ENCODE data around the gene DGKG.

- TF ChIP-seq CTCF (IDR thresholded peaks at IDR 0.05), result no peak
- no peak for TF ChIP-seq GATA2 (CRISPR knock-in tag; IDR thresholded peaks at IDR 0.05)
- no peak for TF ChIP-seq SMC3 (IDR thresholded peaks at IDR 0.05; ENCODE audit: low read depth, low read length)
- TF ChIP-seq RFX5 (IDR thresholded peaks at IDR 0.05; ENCODE audit: low read length), result no peak
- no peak for TF ChIP-seq SIN3A (IDR thresholded peaks at IDR 0.05; ENCODE audit: borderline replicate concordance, low read depth, low read length)
- no peak for TF ChIP-seq FOXM1 (IDR thresholded peaks at IDR 0.05; ENCODE audit: low read depth)
- no peak for TF ChIP-seq EP300 (IDR thresholded peaks at IDR 0.05; ENCODE audit: borderline replicate concordance in 1 of 2, low read depth in 1 of 2, low read length in 1 of 2)
These were observed 193.1 kb downstream of the DGKG start for GRCh38 chr3:186168976-186169375.
